Renal cortical epithelial cell (primary cell): Measurements from ENCODE around the gene KIF26A. TPM values are rescaled to one million over a fixed set of nuclear protein-coding genes. Genes with fewer than 3 reads are reported as not detected.

ENCODE experiments used
- DNase-seq: peaks from one replicate; pipeline ENCODE4 v3.0.0-alpha.2; 2011; ENCODE audit warnings: low read depth
- total RNA-seq: library from RNA; depleted of rRNA; stranded (reverse); fragments of >200 nt; gene quantifications from 2 replicates; pipeline ENCODE4 v1.2.3, GENCODE V29; 2014

The KIF26A gene
- total RNA-seq, 1 donor from 2014 or later, result 0.05 TPM

DNA sequence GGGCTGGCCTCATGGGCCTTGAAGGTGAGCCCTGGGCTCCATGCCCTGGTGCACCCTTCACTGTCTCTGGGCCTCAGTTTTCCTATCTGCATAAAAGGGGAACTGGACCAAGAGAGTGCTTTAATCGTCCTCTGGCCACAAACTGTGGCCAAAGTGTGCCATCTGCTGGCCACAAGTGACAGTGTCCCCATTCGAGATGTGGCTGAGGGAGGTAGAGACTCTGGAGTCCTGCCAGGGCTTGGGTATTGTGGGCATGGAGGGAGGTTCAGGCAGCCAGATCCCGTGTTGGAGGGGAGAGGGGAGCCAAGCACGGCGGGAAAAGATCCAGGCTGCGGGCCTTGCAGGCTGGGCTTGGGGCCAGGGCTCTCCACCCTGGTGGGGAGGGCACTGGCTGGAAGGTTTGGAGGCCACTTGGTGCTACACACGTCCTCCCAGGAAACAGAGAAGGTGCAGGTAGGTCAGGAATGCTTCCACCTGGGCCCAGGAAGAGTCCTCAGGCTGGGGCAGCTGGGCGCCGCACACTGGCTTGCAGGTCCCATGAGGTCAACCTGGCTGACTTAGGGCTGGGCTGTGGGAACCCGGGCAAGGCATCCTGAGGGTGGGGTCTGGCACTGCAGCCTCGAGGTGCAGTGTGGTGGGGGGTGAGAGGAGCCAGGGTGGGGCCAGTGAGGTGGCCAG lies 7.3 kb upstream of the KIF26A start:
- DNase-seq, result peak; percentile 13

DNA sequence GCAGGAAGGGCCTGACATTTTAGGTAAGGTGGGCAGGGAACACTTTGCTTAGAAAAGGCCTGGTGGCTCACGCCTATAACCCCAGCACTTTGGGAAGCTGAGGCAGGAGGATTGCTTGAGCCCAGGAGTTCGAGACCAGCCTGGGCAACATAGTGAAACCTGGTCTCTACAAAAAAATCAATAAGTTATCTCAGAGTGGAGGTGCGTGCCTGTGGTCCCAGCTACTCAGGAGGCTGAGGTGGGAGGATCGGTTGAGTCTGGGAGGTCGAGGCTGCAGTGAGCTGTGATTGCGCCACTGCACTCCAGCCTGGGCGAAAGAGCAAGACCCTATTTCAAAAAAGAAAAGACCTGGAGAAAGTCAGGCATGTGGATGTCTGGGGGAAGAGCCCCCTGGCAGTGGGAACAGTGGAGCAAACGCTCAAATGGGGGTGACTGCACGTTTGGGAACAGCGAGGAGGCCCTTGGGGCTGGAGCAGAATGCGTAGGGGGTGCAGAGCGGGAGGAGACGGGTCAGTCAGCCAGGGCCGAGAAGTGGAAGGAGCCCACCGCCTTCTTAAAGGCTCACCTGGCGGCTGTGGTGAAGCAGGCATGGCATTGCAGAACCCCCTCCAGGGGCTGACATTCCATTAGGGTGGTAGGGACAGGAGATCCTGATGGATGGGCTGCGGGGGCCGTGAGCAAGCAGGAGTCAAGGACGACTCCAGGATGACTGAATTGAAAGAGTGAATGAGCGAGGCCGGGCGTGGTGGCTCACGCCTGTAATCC lies 6.2 kb upstream of the KIF26A start:
- DNase-seq, result no peak

DNA sequence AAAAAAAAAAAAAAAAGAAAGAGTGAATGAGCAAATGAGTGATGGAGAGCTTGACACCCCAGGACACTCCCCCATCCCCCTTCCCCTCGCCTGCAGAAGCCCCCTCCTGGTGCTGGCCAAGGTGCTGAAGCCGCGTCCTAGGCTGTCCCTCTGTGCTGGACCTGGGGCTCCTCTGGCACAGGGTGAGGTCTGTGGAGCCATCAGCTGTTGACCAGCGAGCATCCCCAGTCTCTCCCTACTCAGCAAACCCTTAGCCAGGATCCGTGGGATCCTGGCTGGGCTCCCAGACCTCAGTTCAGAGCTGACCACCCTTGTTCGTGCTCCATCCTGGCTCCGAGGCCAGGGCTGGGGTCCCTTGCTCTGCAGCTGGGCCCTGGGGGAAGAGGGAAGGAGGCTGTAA lies 5.4 kb upstream of the KIF26A start:
- no peak for DNase-seq

DNA sequence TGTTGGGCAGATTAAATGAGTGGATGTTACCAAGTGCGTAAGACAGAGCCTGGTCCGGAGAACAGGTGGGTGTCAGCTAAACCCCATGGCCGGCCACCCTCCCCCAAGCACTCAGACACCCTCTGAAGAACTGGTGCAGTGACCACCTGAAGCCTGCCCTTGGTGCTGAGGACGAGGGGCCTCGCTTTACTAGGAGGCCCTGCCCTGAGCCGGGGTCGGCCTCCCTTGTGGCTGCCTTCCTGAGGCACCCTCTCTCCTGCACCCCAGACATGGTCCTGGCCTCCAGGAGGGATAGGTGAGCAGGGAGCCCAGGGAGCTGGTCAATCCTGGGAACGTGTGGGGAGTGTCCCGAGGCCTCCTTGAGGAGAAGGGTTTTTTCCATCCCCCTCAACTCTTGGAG lies 4.9 kb upstream of the KIF26A start:
- DNase-seq, result no peak

DNA sequence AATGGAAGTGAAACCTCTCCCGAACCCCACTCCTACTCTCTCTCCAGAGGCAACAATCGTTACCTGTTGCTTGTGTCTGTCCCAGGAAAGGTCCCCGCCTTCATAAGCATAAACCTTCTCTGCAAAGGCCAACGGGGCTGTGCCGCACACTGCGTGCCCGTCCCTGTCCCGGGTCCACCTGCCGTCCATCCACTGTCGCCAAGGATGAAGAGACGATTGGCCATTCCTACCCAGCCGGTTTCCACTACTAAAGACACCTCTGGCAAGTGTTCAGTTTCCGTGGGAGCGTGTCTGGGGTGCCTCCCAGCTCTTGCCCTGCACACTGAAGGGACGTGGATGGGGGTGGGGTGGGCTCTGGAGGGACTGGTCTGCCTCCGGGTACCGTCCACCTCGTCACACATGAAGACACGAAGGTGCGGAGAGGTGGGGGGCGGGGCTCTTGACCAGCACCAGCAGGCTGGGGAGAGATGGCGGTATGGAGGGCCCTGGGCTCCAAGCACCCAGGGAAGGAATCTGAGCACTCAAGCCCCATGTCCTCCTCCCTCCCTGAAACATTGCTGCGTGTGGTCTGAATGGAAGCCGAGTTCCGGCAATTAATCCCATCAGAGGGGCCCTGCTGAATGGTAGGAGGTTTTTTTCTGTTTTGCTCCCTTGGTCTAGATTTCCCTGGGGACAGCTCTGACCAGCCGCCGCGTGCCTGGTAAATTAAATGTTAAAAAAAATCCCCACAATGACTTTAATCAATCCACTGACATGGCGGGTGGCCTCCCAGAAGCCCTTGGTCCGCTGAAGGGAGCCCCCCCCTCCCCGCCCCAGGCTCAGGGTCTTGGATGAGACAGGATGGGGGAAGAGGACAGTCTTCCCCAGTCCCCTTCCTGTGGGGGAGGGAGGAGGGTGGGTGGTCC lies 4.1 kb upstream of the KIF26A start:
- DNase-seq, result no peak

DNA sequence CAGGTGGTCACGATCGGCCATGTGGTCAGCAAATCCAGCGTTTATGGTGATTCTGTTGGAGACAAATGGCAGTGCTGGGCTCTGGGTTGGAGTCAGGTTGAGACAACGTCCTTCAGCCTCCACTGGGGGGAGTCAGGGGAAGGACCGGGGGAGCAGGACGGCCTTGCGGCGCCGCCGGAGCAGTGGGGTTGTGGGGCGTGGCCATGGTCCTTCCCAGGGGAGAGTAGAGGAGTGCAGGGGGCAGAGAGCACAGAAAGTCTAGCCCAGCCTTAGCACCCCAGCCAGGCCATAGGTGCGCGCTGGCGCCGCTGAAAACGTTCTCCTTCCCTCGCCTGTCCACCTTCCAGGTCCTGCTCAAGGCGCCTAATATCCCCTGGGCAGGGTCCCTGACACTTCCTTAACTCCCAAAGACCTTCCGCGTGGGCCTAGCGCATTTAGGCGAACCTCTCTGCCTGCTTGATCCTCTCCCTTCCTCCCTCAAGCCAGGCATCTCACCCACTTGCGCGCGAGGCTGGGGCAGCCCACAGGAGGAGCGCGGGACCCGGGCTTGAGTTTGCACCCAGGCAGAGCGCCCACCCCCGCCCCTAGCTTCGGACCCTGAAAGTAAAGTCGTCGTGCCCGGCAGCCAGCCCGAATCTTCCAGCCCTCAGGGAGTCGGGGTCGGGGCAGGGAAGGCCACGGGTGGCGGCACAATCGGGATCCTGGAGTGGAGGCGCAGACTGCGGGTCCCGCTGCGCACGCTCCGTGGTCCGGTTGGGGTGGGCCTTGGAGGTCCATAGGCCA lies 3.1 kb upstream of the KIF26A start:
- no peak for DNase-seq

DNA sequence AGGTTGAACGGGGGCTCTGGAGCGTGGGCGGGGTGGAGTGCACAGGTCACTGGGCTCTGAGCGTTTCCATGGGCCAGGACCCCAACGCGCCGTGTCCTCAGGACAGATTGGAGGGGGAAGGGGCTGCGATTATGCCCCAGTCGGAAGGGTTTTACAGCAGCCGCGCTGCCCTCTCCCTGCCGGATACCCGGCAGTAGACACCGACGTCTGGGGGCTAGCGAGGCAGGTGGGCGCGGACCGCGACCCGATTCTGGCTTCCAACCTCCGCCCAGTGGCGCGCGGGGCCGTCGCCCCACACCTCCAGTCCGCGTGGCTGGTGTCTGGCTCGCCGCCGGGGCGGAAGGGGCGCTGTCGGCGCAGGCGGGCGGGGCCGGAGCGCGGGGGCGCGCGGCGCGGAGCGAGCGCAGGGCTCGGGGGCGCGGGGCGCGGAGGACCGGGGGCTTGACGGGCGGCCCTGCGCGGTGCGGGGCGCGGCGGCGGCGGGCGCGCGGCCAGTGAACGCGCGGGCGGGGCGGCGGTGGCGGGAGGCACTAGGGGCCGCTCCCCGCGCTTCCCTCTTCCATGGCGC lies 2.4 kb upstream of the KIF26A start:
- no peak for DNase-seq

DNA sequence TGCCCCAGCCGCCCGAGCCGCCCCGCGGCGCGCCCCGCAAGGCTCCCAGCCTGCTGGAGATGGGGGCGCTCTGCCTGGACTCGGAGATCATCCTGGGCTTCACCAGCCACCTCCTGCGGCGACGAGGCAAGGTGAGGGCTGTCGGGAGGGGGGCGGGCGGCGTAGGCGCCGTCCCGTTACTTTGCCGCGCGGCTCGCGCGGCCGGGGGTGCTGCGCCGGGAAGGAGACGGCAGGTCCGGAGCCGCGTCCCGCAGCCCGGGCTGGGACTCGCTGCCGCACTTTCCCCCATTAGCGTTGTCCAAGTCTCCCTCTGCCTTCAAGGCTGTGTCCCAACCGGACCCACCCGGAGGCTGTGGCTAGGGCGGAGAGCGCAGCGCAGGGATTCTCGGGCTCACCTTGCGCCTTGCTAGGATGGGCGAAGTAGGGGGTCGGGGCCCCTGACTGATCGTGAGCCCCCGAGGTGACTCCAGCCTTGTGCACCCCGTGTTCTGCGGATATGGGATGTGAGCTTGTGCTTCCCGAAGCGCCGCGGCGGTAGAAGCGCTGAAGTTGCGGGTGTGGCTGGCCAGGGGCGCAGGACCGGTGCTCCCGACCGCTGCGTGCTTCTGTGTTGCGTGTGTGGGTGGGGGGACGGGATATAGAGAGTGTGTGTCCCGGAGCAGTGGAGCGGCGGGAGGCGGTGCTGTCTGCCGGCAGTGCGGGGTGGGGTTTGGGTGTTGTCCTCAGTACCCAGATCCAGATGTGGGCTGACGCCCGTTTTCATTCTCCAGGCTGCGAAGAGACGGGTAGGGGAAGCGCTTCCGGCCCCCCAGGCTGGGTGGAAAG lies 1.7 kb upstream of the KIF26A start:
- no peak for DNase-seq

DNA sequence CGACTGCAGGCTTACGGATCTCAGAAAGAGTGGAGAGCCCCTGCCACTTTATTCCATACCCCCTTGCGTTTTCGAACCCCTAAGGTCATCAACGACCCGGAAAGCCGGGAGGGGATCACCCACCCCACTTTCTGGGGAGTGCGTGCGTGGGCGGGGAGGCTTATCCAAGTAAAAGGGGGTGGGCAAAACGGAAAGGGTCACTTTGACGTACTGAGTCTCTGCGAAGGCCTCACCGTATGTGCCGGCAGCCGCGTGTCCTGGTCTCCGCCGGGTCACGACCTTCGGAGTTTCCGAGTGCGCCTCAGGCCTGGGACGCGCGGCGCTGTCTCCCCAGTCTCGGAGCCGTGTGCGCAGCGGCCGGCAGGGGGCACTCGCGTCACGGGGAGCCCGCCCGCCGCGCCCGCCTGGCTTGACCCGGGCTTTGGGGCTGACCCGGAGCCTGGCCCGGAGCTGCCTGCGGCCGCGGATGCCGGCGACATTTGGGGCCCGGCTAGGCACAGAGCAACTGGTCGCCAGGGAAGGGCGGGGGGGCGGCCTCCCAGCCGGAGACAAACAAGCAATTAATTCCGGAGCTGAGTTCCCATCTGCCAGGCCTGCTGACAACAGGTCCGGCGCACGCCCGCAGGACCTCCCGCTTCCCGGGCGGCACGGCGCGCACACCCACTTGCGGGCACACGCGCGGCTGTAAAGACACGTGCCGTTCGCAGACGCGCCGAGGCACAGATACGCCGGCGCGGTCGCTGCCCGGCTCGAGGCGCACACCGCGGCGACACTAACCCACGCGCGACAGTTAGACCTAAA lies 890 bp upstream of the KIF26A start:
- no peak for DNase-seq

DNA sequence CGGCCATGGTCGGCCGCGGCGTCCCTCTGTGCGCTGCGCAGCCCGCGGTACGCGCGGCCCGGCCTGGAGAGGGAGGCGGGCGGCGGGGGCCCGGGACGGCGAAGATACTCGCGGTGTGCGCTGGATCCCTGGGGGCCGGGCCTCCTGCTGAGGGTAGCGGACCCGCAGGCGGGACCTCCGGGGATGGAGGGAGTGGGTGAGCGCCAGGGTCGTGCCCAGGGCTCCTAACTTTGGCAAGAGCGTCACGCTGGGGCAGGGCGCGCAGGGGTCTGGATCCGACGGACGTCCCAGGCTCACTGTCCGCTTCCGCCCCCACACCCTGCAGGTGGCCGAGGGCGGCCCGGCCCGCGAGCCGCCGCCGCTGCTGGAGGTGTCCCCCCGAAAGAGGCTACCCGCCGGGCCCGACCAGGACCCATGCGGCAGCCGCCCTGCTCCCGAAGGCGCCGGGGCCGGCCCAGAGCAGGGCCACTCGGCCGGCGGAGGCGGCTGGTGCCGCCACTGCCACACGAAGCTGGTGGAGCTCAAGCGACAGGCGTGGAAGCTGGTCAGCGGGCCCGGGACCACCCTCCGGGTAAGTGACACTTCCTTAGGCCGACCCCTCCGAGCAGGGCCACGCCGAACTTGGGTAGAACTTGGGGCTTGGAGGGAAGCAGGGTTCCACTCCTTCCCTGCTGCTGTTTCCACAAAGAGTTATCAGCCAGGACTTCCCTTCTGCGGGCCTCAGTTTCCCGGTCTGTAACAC lies 502 bp downstream of the KIF26A start:
- no peak for DNase-seq

DNA sequence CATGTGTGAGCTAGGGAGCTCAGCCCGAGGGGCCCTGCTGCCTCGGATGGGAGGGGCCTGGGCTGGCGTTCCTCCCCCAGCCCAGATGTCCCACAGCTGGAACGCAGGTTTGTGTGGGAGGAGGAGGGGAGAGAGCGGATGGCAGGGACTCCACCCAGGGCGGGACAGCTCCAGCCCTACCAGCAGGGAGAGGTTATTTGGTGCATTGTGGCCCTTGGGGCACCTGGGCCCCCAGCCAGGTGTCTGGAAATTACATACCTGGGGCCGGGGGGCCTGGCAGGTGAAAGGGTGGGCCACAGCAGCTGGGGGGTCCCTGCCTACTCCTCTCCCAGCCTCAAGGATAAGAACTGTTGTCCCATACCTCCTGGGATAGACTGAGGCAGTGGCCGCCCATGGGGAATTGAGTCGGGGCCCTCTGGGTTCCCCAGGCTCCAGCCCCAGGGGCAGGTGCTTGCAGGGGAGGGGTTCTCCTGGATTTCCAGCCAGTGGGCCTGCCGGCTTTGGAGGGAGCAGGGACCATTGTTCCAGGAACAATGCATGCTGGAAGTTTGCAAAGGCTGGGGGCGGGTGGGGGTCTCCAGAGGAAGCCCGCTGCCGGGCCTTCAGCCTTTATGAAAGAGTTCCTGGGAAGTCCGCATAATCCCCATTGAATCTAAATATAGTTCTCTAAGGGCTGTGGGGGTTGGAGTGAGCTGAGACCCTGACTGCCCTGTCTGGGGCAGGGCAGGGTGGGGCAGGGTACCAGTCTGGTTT lies 1.2 kb downstream of the KIF26A start:
- no peak for DNase-seq

DNA sequence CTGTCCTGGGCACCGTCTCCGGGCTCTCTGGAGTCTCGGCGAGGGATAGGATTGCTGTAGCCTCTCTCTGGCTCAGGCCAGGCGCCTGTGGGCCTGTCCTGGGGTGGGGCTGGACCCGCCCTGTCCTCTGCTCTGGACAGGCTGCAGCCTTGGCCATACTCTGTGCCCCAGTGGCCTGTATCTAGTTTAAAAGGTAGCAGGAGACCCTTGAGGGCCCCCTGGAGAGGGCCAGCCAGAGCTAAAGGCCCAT lies 1.8 kb downstream of the KIF26A start:
- no peak for DNase-seq

DNA sequence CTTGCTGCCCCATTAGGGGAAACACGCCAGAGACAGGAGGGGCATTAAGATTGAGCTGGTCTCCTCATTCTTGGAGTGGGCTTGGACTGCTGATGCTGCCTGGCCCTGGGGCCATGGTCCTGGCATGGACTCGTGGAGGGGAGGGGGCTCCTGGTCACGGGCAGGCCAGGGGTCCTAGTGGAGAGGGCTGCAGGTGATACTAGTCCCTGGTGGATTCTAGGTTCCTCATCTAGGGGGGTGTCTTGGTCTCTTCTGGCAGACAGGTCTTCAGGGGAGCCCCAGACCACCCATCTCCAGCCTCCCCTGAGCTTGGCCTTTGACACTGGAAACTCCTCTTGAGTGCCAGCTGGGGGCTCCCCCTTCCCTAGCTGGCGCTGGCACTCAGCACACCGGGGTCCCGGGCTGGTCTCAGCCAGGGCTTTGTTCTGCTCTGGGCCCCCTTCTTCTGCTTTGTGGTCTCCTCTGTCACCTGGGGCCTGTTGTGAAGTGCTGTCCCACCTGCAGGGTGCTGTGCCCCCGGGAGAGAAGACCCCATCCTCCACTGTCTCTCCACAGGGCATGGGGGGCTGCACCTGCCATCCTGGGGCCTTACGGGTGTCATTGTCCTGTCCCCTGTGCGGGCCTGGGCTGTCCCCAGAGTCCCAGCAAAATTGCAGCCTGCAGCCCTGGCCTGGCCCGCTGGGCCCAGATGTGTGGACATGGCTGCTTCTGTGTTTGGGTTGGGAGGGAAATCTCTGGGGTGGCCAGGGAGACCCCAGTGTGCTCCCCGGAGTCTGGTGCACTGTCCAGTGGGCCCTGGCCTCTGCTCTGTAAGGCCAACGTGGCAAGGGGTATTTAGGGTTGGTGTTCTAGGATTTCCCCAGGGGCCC lies 2.3 kb downstream of the KIF26A start:
- DNase-seq, result no peak

DNA sequence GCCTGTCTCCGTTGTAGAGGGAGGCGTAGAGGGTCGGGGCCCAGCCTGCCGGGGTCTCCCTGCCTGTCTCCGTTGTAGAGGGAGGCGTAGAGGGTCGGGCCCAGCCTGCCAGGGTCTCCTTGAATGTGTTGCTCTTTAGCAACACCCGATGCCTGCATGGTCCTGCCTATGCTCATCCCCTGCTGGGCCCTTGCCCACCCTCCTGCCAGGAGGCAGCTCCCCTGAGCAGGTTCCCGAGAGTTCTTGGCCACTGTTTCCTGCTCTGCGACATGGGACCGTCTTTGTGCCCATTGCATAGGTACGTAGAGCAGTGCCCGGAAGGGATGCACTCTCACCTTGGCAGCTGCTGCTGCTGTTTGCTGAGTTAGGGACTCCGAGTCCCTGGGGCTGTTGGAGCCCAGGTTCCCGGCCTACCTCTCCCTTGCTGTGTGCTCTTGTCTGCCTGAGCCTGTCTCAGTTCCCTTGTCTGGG lies 3.3 kb downstream of the KIF26A start:
- DNase-seq, result no peak

DNA sequence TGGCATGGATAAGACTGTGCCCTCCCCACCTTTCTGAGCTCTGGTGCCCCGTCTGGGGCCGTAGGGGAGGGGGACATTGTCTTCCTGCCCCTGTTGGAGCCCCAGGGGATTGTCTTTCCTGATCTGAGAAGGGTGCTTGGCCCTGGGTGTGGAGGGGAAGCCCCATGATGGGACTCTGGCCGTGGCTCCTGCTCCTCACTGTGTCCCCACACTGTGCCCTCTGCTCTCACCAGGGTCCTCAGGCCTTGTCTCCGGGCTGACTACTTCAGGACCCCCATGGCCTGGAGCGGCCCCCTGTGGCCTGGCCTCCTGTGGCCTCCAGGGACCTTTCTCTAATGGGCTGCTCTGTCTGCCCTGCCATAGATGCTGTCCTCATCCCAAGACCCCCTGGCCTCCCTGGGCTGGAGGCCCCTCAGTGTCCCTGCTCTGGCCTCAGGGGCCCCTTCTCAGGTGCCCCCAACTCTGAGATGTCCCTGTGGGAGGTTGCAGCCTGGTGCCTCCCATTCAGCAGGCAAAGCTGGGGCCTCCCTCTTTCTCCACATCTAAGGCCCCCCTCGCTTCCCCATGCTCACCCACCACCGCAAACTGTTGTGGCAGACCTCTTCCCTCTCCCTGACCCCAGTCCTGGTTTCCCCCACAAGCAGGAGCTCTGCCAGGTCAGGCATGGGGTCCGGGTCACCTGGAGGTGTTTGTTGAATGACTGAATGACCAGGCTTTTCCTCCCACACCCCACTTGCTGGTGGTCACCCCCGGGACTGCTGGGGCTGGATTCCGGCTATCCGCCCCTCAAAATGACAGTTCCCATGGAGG lies 4.0 kb downstream of the KIF26A start:
- DNase-seq, result no peak

DNA sequence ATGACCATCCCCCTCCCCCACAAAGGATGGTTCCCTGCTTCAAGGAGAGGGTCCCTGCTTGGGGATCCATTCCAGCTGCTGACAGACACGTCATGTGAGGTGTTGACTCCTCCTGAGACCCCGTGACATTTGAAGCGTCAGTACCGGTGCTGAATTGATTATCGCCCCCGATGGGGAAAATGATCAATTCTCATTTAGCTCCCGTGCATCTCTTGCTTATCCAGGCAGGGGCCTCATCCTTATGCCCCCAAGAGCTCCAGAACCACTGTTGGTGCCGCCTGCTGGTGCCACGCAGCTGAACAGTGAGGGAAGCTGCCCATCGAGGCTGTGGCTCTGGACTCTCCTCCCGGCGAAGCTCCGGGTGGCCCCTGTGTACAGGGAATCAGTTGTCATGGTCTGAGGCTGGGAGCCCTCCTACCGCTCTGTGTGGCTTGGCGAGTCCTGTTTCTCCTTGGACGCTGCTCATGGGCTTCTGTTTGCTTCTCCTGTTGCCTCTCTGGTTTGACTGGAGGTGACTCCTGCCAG lies 4.6 kb downstream of the KIF26A start:
- no peak for DNase-seq
